ENCODE results near the gene CTAGE4.

DNA sequence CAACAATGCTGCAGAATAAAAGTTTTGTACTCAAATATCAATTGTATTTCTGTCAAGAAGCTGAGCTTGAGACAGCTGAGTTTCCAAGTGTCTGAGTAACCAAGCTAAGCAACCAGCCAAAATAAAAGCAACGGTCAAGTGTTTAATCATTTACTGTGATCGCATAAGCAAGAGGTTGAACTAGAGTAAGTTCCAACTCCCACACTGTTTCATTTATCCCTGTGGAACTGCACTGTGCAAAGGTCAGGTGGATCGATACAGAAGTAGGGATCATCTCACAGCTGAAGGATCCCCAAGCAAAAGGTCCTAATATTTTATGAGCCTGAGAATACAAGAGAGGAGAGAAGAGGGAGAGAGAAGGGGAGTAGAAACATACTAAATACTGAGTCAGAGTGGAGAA, 38.8 kb upstream of the CTAGE4 start:
- TF ChIP-seq, protein P1, sequence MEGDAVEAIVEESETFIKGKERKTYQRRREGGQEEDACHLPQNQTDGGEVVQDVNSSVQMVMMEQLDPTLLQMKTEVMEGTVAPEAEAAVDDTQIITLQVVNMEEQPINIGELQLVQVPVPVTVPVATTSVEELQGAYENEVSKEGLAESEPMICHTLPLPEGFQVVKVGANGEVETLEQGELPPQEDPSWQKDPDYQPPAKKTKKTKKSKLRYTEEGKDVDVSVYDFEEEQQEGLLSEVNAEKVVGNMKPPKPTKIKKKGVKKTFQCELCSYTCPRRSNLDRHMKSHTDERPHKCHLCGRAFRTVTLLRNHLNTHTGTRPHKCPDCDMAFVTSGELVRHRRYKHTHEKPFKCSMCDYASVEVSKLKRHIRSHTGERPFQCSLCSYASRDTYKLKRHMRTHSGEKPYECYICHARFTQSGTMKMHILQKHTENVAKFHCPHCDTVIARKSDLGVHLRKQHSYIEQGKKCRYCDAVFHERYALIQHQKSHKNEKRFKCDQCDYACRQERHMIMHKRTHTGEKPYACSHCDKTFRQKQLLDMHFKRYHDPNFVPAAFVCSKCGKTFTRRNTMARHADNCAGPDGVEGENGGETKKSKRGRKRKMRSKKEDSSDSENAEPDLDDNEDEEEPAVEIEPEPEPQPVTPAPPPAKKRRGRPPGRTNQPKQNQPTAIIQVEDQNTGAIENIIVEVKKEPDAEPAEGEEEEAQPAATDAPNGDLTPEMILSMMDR (IDR thresholded peaks at IDR 0.05), result no peak
- TF ChIP-seq EZH2 (IDR thresholded peaks at IDR 0.05), result no peak
